ENCODE results near the gene GSPT1. TPM values are rescaled to one million over a fixed set of nuclear protein-coding genes. Genes with fewer than 3 reads are reported as not detected.

The GSPT1 gene
- total RNA-seq, 4 donors from 2014 or later: 55.2 to 71.7 (median 66.5) TPM

DNA sequence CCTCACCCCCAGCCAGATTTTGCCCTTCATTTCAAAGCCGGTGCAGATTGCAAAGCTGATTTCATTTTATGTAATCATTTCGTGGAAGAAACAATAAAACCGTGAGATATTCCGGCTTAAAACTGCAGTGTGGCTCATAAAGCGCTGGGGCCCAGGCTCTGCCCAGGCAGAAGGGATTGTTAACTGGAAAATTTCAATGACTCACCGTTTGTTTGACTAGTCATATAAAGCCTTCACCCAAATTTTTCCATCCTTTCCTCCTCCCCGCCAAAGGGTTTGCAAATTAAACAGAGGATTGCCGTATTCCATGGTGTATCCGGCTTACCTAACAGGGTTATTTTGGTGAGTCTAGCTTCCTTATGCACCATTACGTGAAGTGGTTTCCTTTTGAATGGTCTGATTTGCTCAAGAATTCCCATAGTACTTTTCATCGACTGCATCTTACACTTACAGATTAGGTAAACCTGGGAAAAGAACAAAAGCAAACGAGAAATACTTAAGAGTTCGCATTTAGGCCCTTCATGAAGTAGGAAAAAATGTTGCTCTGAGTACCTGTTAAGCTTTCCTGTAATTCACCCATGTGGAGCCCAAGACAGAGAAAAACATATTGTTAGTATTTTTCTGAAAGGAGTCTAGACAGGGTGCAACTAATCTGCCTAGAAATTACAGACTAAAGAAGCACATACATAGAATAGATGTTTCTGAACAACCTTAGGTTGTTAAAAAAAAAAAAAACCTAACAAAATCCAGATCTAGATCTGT, 949 bp upstream of the GSPT1 start:
- H3K4me3 ChIP-seq: peak overlapping the region; percentile 96 to 98 (median 97)
- no peak for TF ChIP-seq EP300 (IDR thresholded peaks at IDR 0.05)
- TF ChIP-seq, protein P1, sequence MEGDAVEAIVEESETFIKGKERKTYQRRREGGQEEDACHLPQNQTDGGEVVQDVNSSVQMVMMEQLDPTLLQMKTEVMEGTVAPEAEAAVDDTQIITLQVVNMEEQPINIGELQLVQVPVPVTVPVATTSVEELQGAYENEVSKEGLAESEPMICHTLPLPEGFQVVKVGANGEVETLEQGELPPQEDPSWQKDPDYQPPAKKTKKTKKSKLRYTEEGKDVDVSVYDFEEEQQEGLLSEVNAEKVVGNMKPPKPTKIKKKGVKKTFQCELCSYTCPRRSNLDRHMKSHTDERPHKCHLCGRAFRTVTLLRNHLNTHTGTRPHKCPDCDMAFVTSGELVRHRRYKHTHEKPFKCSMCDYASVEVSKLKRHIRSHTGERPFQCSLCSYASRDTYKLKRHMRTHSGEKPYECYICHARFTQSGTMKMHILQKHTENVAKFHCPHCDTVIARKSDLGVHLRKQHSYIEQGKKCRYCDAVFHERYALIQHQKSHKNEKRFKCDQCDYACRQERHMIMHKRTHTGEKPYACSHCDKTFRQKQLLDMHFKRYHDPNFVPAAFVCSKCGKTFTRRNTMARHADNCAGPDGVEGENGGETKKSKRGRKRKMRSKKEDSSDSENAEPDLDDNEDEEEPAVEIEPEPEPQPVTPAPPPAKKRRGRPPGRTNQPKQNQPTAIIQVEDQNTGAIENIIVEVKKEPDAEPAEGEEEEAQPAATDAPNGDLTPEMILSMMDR (IDR thresholded peaks at IDR 0.05): no peak
- TF ChIP-seq POLR2AphosphoS5 (IDR thresholded peaks at IDR 0.05): no peak
- TF ChIP-seq POLR2A (IDR thresholded peaks at IDR 0.05; ENCODE audit: low read depth): no peak
- intact Hi-C loops (cut with DNase I): loop anchor here (2.0 kb wide), 1 partner anchor 60 kb away; the partner anchor contains the start of gene SNX29
- peak overlapping the region; percentile 85 to 99 (median 95) for H3K27ac ChIP-seq (replicated peaks in 1 of 4)
- no peaks in the 10 kb centered on the region for H3K27me3 ChIP-seq
- 65% methylated on average over 13 of the region's 13 CpGs for WGBS
- peaks cover 31 to 34% (median 33%) of the 10 kb centered on the region in 4 donors for H3K4me1 ChIP-seq
- H3K9me3 ChIP-seq: no peaks in the 10 kb centered on the region
- no peak for DNase-seq (ENCODE audit: extremely low spot score)
- H3K36me3 ChIP-seq: no peaks in the 10 kb centered on the region

DNA sequence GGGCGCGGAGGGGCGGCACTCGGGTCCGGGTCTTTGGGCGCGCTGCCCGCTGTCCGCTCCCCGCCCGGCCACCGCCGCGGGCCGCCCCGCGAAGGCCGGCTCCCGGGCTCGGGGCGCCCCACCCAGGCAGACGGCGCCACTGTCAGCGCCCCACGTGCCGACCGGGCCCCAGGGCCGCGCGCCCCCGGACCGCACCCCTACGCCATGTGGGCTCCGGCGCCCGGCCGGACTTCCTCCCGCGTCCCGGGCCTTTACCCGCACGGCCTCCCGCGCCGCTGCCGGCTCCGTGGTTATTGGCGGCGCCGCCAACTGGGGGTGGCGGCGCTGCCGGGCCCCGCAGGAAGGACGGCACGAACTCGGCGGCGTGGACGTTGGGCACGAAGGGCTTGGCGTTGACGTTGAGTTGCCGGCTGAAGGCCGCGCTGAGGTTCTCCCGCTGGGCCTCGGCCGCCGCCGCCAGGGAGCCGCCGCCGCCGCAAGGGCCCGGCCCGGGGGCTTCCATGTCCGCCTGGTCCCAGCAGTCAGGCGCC, 577 bp downstream of the GSPT1 start:
- intact Hi-C loops (cut with DNase I): loop anchor here (2.0 kb wide), 1 partner anchor 64 kb away; the partner anchor contains the start of gene RSL1D1
- no peaks in the 10 kb centered on the region for H3K36me3 ChIP-seq
- peak overlapping the region; percentile 95 to 99 (median 96) for H3K27ac ChIP-seq (replicated peaks in 1 of 4)
- peaks cover 40 to 49% (median 48%) of the 10 kb centered on the region in 4 donors for H3K4me1 ChIP-seq
- H3K9me3 ChIP-seq: no peaks in the 10 kb centered on the region
- no peak for DNase-seq (ENCODE audit: extremely low spot score)
- WGBS: 0% methylated on average over 12 of the region's 79 CpGs
- no peaks in the 10 kb centered on the region for H3K27me3 ChIP-seq
- H3K4me3 ChIP-seq: peak overlapping the region; percentile 96 to 98 (median 97)
- TF ChIP-seq, protein P1 (IDR thresholded peaks at IDR 0.05): peak in 2 of 3 experiments; percentile 11 to 17
- TF ChIP-seq POLR2A (IDR thresholded peaks at IDR 0.05; ENCODE audit: low read depth): no peak

DNA sequence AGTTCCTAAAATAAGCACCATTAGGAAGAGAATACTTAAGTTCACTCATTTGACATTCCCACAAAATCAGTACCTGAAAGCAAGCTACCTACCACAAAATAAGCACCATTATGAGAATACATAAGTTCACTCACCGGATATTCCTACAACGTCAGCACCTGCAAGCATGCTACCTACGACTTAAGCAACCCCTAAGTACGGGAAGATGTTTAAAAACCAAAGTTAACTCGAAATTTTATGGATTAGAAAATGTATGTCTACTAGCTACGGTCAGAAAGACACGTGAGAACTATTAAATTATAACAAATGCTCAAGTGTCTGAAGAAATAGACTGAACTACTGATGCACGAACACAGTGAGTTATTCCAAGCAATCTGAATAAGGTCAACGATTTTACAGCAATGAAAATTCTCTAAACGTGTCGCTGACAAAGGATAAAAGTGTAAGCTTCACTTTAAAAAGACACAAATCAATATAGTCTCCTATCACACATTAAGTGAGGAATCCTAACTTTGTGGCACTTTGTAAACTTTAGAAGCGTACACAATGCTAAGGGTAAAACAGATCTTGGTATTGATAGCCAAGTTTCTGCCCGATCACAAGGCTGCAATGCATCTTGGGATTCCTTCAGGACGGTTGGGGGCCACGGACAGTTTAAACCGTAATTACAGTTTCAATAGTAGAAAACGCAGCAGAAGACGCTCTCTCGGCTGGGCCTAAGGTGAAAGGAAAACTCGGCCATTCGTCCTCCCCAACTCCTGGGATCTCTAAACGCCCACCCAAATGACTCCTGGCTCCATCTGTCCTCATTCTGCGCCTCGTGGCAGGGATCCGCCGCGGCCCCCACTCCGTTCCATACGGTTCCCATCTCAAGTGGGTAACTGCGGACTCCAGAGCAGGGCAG, 1.3 kb downstream of the GSPT1 start:
- Histone ChIP-seq H3K36me3 (no peaks in the 10 kb centered on the region), H3K4me1 (peaks cover 40 to 56% (median 55%) of the 10 kb centered on the region in 4 donors), H3K4me3 (peak overlapping the region; percentile 96 to 98 (median 97)), H3K27ac (replicated peaks in 1 of 4) (peak overlapping the region; percentile 95 to 99 (median 96)), H3K27me3 (no peaks in the 10 kb centered on the region), H3K9me3 (no peaks in the 10 kb centered on the region)
- 4% methylated on average over 29 of the region's 30 CpGs for WGBS
- intact Hi-C loops (cut with DNase I): loop anchor here (2.0 kb wide), 1 partner anchor 64 kb away; the partner anchor contains the start of gene RSL1D1
- no peak for DNase-seq (ENCODE audit: extremely low spot score)
- no peak for TF ChIP-seq POLR2A (IDR thresholded peaks at IDR 0.05; ENCODE audit: low read depth)

DNA sequence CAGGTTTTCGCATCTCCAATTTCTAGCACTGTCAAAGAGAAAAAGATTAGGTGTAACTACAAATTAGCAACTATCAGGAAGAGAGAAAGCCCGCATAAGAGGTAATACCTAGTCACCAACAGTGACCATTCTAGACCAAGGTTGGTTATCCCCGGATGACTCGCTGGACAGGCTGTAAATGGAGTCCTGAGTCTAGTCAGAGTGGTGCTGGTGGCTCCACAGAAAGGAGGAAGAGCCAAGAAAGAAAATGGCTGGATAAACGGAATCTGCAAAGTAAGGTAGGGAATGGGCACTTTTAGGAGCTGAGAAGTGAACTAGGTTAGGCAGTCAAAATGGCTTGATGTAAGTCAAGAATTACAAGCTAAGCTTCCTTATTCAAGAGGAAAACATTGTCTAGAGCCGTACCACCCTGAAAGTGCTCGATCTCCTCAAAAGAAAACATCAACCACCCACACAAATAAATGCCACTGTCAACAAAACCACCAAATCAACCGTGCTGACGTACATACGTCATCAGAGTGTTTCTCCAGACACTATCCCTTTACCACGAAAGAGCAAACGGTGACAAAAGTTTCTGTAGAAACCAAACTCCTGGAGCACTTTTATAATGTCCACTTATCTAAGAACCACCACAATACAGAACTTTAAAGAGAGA, 2.2 kb downstream of the GSPT1 start:
- Histone ChIP-seq H3K9me3 (no peaks in the 10 kb centered on the region), H3K36me3 (no peaks in the 10 kb centered on the region), H3K27ac (replicated peaks in 1 of 4) (peak overlapping the region in 3 of 4 donors; percentile 95 to 99 (median 96)), H3K27me3 (no peaks in the 10 kb centered on the region), H3K4me3 (peak overlapping the region; percentile 96 to 98 (median 97)), H3K4me1 (peaks cover 40 to 64% (median 63%) of the 10 kb centered on the region in 4 donors)
- DNase-seq (ENCODE audit: extremely low spot score): no peak
- TF ChIP-seq POLR2A (IDR thresholded peaks at IDR 0.05; ENCODE audit: low read depth): no peak
- TF ChIP-seq, protein P1 (IDR thresholded peaks at IDR 0.05): no peak
- TF ChIP-seq POLR2AphosphoS5 (IDR thresholded peaks at IDR 0.05): no peak
- no peak for TF ChIP-seq EP300 (IDR thresholded peaks at IDR 0.05)
- intact Hi-C loops (cut with DNase I): loop anchor here (2.0 kb wide), 1 partner anchor 63 kb away; the partner anchor contains the start of gene RSL1D1
- WGBS: 68% methylated on average over 12 of the region's 12 CpGs

Measured in esophagus muscularis mucosa (tissue), 4 donors.